Measurements from ENCODE around the gene RRAGD. TPM values are rescaled to one million over a fixed set of nuclear protein-coding genes. Genes with fewer than 3 reads are reported as not detected.

The RRAGD gene
- total RNA-seq, 1 experiment from 2014 or later, result not detected

- no peak for DNase-seq
- Histone ChIP-seq H4K20me1 (ENCODE audit: insufficient read depth) (no peaks in the 10 kb centered on the region), H3K4me2 (no peak overlapping the region), H2AFZ (no peak overlapping the region), H3K4me1 (replicated peaks; ENCODE audit: insufficient read depth) (no peaks in the 10 kb centered on the region), H3F3A (ENCODE audit: insufficient read depth, low read depth) (no peaks in the 10 kb centered on the region), H3K27ac (no peak overlapping the region), H3K9me3 (ENCODE audit: insufficient read depth, low read depth) (no peaks in the 10 kb centered on the region), H3K9me2 (ENCODE audit: insufficient read depth) (no peaks in the 10 kb centered on the region), H3K79me2 (ENCODE audit: low read depth) (no peaks in the 10 kb centered on the region), H3K27me3 (ENCODE audit: insufficient read depth, low read depth) (no peaks in the 10 kb centered on the region), H3K4me3 (no peak overlapping the region), H3K36me3 (ENCODE audit: low read depth) (no peaks in the 10 kb centered on the region)
- ChIA-PET CTCF (no interaction called here), POLR2A (ENCODE audit: unreplicated experiment) (no interaction called here)
- TF ChIP-seq, protein P1, sequence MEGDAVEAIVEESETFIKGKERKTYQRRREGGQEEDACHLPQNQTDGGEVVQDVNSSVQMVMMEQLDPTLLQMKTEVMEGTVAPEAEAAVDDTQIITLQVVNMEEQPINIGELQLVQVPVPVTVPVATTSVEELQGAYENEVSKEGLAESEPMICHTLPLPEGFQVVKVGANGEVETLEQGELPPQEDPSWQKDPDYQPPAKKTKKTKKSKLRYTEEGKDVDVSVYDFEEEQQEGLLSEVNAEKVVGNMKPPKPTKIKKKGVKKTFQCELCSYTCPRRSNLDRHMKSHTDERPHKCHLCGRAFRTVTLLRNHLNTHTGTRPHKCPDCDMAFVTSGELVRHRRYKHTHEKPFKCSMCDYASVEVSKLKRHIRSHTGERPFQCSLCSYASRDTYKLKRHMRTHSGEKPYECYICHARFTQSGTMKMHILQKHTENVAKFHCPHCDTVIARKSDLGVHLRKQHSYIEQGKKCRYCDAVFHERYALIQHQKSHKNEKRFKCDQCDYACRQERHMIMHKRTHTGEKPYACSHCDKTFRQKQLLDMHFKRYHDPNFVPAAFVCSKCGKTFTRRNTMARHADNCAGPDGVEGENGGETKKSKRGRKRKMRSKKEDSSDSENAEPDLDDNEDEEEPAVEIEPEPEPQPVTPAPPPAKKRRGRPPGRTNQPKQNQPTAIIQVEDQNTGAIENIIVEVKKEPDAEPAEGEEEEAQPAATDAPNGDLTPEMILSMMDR (conservative IDR thresholded peaks at IDR 0.05), result no peak
- no peak for TF ChIP-seq EZH2 (IDR thresholded peaks at IDR 0.05; ENCODE audit: low read depth)
- intact Hi-C loops (cut with micrococcal nuclease; ENCODE audit: unreplicated experiment), result no loop called here
- no TSS peak for BruUV-seq (replicated peaks)
Observed at GRCh38 chr6:89436226-89436625, 24.2 kb upstream of the RRAGD start.

DNA sequence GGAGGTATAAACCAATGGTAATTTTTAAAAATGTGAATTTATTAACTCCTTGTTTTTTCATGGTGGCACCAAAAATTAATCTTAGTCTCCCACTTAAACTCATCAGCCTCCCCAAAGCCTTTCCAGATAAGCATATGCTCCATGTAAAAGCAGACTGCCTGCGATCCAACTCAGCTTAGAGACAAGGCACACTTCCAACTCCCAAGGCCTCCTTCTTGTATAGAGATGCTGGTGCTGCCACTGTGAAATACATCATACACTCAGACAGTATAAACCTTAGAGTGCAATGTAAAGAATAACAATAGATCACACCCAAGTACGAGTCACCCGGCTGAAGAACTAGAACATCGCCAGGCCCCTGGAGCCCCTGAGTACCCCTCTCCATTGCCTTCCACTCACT, 22.9 kb upstream of the RRAGD start:
- POLR2A ChIA-PET (ENCODE audit: unreplicated experiment), result no interaction called here
- Histone ChIP-seq H3K36me3 (ENCODE audit: low read depth) (no peaks in the 10 kb centered on the region), H2AFZ (no peak overlapping the region), H4K20me1 (ENCODE audit: insufficient read depth) (no peaks in the 10 kb centered on the region), H3K4me1 (replicated peaks; ENCODE audit: insufficient read depth) (no peaks in the 10 kb centered on the region), H3F3A (ENCODE audit: insufficient read depth, low read depth) (no peaks in the 10 kb centered on the region), H3K27ac (no peak overlapping the region), H3K9me2 (ENCODE audit: insufficient read depth) (no peaks in the 10 kb centered on the region), H3K4me2 (no peak overlapping the region), H3K4me3 (no peak overlapping the region), H3K79me2 (ENCODE audit: low read depth) (no peaks in the 10 kb centered on the region), H3K9me3 (ENCODE audit: insufficient read depth, low read depth) (no peaks in the 10 kb centered on the region), H3K27me3 (ENCODE audit: insufficient read depth, low read depth) (no peaks in the 10 kb centered on the region)
- DNase-seq, result no peak
- CTCF ChIA-PET, result no interaction called here
- BruUV-seq (replicated peaks), result no TSS peak
- no peak for TF ChIP-seq EZH2 (IDR thresholded peaks at IDR 0.05; ENCODE audit: low read depth)
- TF ChIP-seq, protein P1 (conservative IDR thresholded peaks at IDR 0.05), result no peak
- intact Hi-C loops (cut with micrococcal nuclease; ENCODE audit: unreplicated experiment), result no loop called here

- TF ChIP-seq, protein P1 (conservative IDR thresholded peaks at IDR 0.05), result no peak
- no peak for TF ChIP-seq EZH2 (IDR thresholded peaks at IDR 0.05; ENCODE audit: low read depth)
- H3K4me2 ChIP-seq, result no peak overlapping the region
- POLR2A ChIA-PET (ENCODE audit: unreplicated experiment), result no interaction called here
- H3K4me1 ChIP-seq (replicated peaks; ENCODE audit: insufficient read depth), result no peaks in the 10 kb centered on the region
- no peaks in the 10 kb centered on the region for H3K9me3 ChIP-seq (ENCODE audit: insufficient read depth, low read depth)
- H3K9me2 ChIP-seq (ENCODE audit: insufficient read depth), result no peaks in the 10 kb centered on the region
- H3K4me3 ChIP-seq, result no peak overlapping the region
- intact Hi-C loops (cut with micrococcal nuclease; ENCODE audit: unreplicated experiment), result no loop called here
- no peaks in the 10 kb centered on the region for H3K36me3 ChIP-seq (ENCODE audit: low read depth)
- H3K27me3 ChIP-seq (ENCODE audit: insufficient read depth, low read depth), result no peaks in the 10 kb centered on the region
- CTCF ChIA-PET, result no interaction called here
- no peak overlapping the region for H3K27ac ChIP-seq
- DNase-seq, result no peak
- BruUV-seq (replicated peaks), result no TSS peak
- H4K20me1 ChIP-seq (ENCODE audit: insufficient read depth), result no peaks in the 10 kb centered on the region
- H2AFZ ChIP-seq, result no peak overlapping the region
- H3K79me2 ChIP-seq (ENCODE audit: low read depth), result no peaks in the 10 kb centered on the region
- H3F3A ChIP-seq (ENCODE audit: insufficient read depth, low read depth), result no peaks in the 10 kb centered on the region
Observed at GRCh38 chr6:89434150-89434499, 22.1 kb upstream of the RRAGD start.

All from PC-9 (cell line).